Measurements from ENCODE around the gene KCNS1.
"Not testable (repeated sequence)": the region's sequence is repeated elsewhere in the genome, so short reads cannot be mapped to it uniquely, and the experiment has no call there.

The KCNS1 gene, protein sequence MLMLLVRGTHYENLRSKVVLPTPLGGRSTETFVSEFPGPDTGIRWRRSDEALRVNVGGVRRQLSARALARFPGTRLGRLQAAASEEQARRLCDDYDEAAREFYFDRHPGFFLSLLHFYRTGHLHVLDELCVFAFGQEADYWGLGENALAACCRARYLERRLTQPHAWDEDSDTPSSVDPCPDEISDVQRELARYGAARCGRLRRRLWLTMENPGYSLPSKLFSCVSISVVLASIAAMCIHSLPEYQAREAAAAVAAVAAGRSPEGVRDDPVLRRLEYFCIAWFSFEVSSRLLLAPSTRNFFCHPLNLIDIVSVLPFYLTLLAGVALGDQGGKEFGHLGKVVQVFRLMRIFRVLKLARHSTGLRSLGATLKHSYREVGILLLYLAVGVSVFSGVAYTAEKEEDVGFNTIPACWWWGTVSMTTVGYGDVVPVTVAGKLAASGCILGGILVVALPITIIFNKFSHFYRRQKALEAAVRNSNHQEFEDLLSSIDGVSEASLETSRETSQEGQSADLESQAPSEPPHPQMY

GRCh38 chr20:45100563-45101245 is at the start of gene KCNS1:
Gene KCNS1, minus strand, starts transcription at chr20:45101127. Its CDS starts 1,891 bp downstream, at chr20:45099236.
- Mint-ChIP-seq H3K36me3 (peaks cover 5% of the 10 kb centered on the region), H3K4me3 (peak within 1 kb of the TSS; percentile 13), H3K27ac (no peak within 1 kb of the TSS), H3K4me1 (peaks cover 18% of the 10 kb centered on the region), H3K9me3 (no peaks in the 10 kb centered on the region)
- no peak for ATAC-seq
- DNase-seq (ENCODE audit: low spot score in 2 of 2) = no peak

GRCh38 chr20:45149062-45149461 is 48.1 kb upstream of the KCNS1 start:
- Mint-ChIP-seq H3K4me3 (no peak overlapping the region), H3K36me3 (no peaks in the 10 kb centered on the region), H3K9me3 (no peaks in the 10 kb centered on the region), H3K27ac (no peak overlapping the region), H3K4me1 (no peaks in the 10 kb centered on the region)
- DNase-seq (ENCODE audit: low spot score in 2 of 2) = no peak
- no peak for ATAC-seq

DNA sequence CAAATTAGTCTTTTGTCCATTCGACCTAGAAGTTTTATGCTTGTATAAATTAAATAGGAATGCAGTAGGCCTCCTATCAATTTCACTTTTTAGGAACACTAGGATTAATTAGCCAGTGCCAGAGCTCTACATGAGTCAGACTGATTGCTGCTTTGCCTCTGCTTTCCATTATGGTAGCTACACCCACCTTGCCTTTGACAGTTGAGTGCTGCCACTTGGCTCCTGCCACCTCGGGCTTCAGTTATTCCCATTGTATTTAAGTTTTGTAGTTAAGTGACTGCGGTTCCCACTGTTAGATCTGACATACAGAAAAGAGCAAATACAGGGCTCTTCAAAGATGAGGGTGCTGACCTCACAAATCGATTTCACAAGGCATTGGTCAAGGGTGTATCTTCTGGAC is 39.9 kb upstream of the KCNS1 start:
- H3K27ac Mint-ChIP-seq = no peak overlapping the region
- no peak overlapping the region for H3K4me3 Mint-ChIP-seq
- ATAC-seq = no peak
- DNase-seq (ENCODE audit: low spot score in 2 of 2) = no peak
- no peaks in the 10 kb centered on the region for H3K9me3 Mint-ChIP-seq
- H3K4me1 Mint-ChIP-seq = no peaks in the 10 kb centered on the region
- no peaks in the 10 kb centered on the region for H3K36me3 Mint-ChIP-seq

- not testable (repeated sequence) for H3K4me3 Mint-ChIP-seq; H3K9me3 Mint-ChIP-seq; DNase-seq (ENCODE audit: low spot score in 2 of 2); H3K36me3 Mint-ChIP-seq; ATAC-seq; H3K27ac Mint-ChIP-seq; H3K4me1 Mint-ChIP-seq
Observed at GRCh38 chr20:45139733-45140375, 38.9 kb upstream of the KCNS1 start.

DNA sequence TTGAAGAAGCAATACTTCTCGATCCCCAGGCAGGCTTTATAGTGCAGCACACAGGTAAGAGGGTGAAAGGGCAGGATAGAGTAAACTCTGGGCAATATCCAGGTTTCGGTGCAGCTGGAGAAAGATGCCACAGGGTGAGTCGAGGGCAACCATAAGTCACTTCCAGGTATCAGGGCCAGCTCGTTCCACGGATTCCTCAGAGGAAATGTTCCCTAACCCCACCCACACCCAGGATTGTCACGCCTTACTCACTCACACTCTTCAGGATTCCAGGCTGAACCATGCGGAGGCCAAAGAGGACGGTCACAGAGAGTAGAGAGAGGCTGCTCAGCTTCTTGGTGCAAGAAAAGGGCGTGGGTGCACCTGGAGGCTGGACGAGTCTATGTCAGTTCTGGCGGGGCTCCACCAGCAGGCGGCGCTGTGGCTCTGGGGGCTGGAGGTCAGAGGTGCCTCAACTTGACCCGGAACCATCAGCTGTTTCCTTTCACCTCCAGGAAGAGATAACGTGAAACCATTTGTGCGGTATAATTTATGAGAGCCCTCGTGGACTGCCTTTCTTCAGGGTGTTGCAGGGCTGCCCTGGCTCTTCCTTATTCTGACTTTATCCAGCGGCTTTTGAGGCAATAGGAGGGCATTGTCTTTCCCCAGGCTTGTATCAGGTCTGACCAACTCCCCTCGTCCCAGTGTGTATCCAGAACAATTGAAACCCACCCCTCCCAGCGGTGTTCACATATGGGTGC is 37.8 kb upstream of the KCNS1 start:
- peak; percentile 73 for ATAC-seq
- H3K9me3 Mint-ChIP-seq = no peaks in the 10 kb centered on the region
- no peaks in the 10 kb centered on the region for H3K36me3 Mint-ChIP-seq
- no peaks in the 10 kb centered on the region for H3K4me1 Mint-ChIP-seq
- H3K27ac Mint-ChIP-seq = no peak overlapping the region
- DNase-seq (ENCODE audit: low spot score in 2 of 2) = peak; percentile 67 to 91
- H3K4me3 Mint-ChIP-seq = no peak overlapping the region

GRCh38 chr20:45136911-45137310 is 36.0 kb upstream of the KCNS1 start:
- no peak for ATAC-seq
- no peak for DNase-seq (ENCODE audit: low spot score in 2 of 2)
- Mint-ChIP-seq H3K27ac (no peak overlapping the region), H3K4me1 (no peaks in the 10 kb centered on the region), H3K36me3 (no peaks in the 10 kb centered on the region), H3K4me3 (no peak overlapping the region), H3K9me3 (no peaks in the 10 kb centered on the region)

GRCh38 chr20:45128099-45128498 is 27.2 kb upstream of the KCNS1 start:
- DNase-seq (ENCODE audit: low spot score in 2 of 2) = no peak
- H3K4me1 Mint-ChIP-seq = no peaks in the 10 kb centered on the region
- H3K9me3 Mint-ChIP-seq = no peaks in the 10 kb centered on the region
- no peak for ATAC-seq
- H3K27ac Mint-ChIP-seq = no peak overlapping the region
- H3K36me3 Mint-ChIP-seq = no peaks in the 10 kb centered on the region
- no peak overlapping the region for H3K4me3 Mint-ChIP-seq

GRCh38 chr20:45124365-45124764 is 23.4 kb upstream of the KCNS1 start, which contains the start of gene WFDC12:
Gene WFDC12, minus strand, starts transcription at chr20:45124465. Its CDS starts 18 bp downstream, at chr20:45124447.
- DNase-seq (ENCODE audit: low spot score in 2 of 2) = no peak
- no peaks in the 10 kb centered on the region for H3K36me3 Mint-ChIP-seq
- H3K4me3 Mint-ChIP-seq = no peak within 1 kb of the TSS
- ATAC-seq = no peak
- no peaks in the 10 kb centered on the region for H3K4me1 Mint-ChIP-seq
- H3K27ac Mint-ChIP-seq = no peak within 1 kb of the TSS
- H3K9me3 Mint-ChIP-seq = no peaks in the 10 kb centered on the region

DNA sequence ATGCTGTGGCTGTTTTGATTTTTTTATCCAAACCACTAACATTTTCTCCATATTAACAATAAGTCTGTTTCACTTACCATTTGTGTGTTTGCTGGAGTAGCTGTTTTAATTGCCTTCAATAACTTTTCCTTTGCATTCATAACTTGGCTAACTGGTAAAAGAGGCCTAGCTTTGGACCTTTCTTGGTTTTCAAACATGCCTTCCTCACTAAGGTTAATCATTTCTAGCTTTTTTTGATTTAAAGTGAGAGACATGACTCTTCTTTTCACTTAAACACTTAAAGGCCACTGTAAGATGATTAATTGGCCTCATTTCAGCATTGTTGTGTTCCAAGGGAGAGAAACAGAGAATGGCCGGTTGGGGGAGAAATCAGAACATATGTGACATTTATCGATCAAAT is 20.5 kb upstream of the KCNS1 start:
- Mint-ChIP-seq H3K4me3 (no peak overlapping the region), H3K36me3 (no peaks in the 10 kb centered on the region), H3K27ac (no peak overlapping the region), H3K9me3 (no peaks in the 10 kb centered on the region), H3K4me1 (peaks cover 4% of the 10 kb centered on the region)
- ATAC-seq (peak; percentile 37), DNase-seq (ENCODE audit: low spot score in 2 of 2) (no peak)

DNA sequence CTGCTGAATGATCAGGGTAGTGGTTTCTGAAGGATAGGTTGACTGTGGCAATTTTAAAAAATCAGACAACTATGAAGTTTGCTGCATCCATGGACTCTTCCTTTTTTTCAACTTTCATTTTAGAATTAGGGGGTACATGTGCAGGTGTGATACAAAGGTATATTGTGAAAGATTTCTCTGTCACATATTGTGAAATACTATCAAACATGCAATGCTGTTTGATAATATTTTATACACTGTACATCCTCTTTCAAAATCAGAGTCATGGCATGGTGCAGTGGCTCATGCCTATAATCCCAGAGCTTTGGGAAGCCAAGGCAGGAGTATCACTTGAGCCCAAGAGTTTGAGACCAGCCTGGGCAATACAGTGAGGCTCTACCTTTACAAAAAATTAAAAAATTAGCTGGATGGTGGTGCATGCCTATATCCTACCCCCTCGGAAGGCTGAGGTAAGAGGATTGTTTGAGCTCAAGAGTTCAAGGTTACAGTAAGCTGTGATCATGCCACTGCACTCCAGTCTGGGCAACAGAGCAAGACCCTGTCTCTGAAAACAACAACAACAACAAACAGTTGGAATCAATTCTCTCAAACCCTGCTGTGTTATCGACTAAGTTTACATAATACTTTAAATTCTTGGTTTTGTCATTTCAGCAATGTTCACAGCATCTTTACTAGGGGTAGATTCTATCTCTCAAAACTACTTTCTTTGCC is 18.8 kb upstream of the KCNS1 start:
- no peak overlapping the region for H3K4me3 Mint-ChIP-seq
- no peak overlapping the region for H3K27ac Mint-ChIP-seq
- peaks cover 21% of the 10 kb centered on the region for H3K4me1 Mint-ChIP-seq
- no peaks in the 10 kb centered on the region for H3K9me3 Mint-ChIP-seq
- no peak for ATAC-seq
- no peak for DNase-seq (ENCODE audit: low spot score in 2 of 2)
- H3K36me3 Mint-ChIP-seq = no peaks in the 10 kb centered on the region

DNA sequence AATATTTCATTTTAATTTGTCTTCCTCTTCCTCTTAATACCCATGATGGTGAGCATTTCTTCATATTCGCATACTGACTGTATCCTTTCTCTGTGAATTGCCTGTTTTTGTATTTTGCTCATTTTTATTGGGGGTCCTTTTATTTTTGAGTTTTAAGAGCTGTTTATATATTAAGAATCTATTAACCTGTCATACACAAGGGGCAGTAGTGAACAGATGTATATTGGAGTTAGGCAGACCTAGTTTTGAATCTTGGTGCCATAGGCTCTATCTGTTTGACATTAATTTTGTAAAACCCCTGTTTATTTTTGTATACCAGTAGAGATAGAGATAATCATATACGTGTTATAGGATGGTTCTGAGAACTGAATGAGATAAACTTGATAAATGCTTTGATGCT is 17.1 kb upstream of the KCNS1 start:
- H3K27ac Mint-ChIP-seq = no peak overlapping the region
- peaks cover 30% of the 10 kb centered on the region for H3K4me1 Mint-ChIP-seq
- H3K36me3 Mint-ChIP-seq = no peaks in the 10 kb centered on the region
- no peaks in the 10 kb centered on the region for H3K9me3 Mint-ChIP-seq
- DNase-seq (ENCODE audit: low spot score in 2 of 2) (no peak), ATAC-seq (no peak)
- H3K4me3 Mint-ChIP-seq = no peak overlapping the region

DNA sequence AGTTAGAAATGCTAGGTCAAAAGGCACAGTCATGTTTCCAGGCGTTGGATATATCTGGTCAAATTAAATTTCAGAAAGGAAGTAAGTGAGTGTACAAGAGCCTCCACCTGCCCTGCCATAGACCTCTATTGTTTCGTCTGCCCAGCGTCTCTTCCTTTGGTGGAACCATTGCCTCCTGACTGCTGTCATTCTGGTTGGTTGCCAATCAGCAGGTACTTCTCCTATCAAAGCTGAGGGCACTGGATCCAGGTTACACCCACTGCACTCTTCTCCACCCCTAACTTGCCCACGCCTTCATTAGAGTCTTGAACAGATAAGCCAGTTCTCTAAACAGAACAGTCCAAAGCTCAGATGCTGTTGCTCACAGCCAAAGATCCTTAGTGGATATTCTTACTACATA is 16.7 kb upstream of the KCNS1 start:
- Mint-ChIP-seq H3K4me1 (peaks cover 30% of the 10 kb centered on the region), H3K4me3 (no peak overlapping the region), H3K27ac (no peak overlapping the region), H3K36me3 (no peaks in the 10 kb centered on the region), H3K9me3 (no peaks in the 10 kb centered on the region)
- no peak for ATAC-seq
- no peak for DNase-seq (ENCODE audit: low spot score in 2 of 2)

- DNase-seq (ENCODE audit: low spot score in 2 of 2) (peak in 1 of 2 donors; percentile 39), ATAC-seq (peak; percentile 71)
- H3K36me3 Mint-ChIP-seq = no peaks in the 10 kb centered on the region
- H3K27ac Mint-ChIP-seq = no peak overlapping the region
- H3K9me3 Mint-ChIP-seq = no peaks in the 10 kb centered on the region
- peak overlapping the region; percentile 58 for H3K4me3 Mint-ChIP-seq
- peaks cover 30% of the 10 kb centered on the region for H3K4me1 Mint-ChIP-seq
Observed at GRCh38 chr20:45115829-45116228, 14.9 kb upstream of the KCNS1 start.

GRCh38 chr20:45115386-45115774 is 14.5 kb upstream of the KCNS1 start:
- DNase-seq (ENCODE audit: low spot score in 2 of 2) (peak in 1 of 2 donors; percentile 33), ATAC-seq (no peak)
- Mint-ChIP-seq H3K4me1 (peaks cover 30% of the 10 kb centered on the region), H3K36me3 (no peaks in the 10 kb centered on the region), H3K27ac (no peak overlapping the region), H3K9me3 (no peaks in the 10 kb centered on the region), H3K4me3 (peak overlapping the region; percentile 58)

Data from stimulated activated effector memory CD8-positive, alpha-beta T cell treated with anti-CD3 and anti-CD28 coated beads, Interleukin-12 subunit alpha, Interleukin-12 subunit beta, amount 100 ng/mL, for 72 hours (primary cell).